Activated CD4-positive, CD25-positive, alpha-beta regulatory T cell treated with anti-CD3 and anti-CD28 coated beads, Interleukin-2, amount 50 U/mL, for 16 hours (primary cell): Measurements from ENCODE around the gene CHRNA4.

ENCODE experiments used
- DNase-seq: peaks from one replicate; pipeline ENCODE4 v3.0.0-alpha.2; 2020; ENCODE audit warnings: low read depth, low spot score

Gene CHRNA4

GRCh38 chr20:63360850-63361518, at the start of gene CHRNA4:
Gene CHRNA4 (minus strand): TSS chr20:63361349. CDS start chr20:63361165, 184 bp downstream.
- no peak for DNase-seq

DNA sequence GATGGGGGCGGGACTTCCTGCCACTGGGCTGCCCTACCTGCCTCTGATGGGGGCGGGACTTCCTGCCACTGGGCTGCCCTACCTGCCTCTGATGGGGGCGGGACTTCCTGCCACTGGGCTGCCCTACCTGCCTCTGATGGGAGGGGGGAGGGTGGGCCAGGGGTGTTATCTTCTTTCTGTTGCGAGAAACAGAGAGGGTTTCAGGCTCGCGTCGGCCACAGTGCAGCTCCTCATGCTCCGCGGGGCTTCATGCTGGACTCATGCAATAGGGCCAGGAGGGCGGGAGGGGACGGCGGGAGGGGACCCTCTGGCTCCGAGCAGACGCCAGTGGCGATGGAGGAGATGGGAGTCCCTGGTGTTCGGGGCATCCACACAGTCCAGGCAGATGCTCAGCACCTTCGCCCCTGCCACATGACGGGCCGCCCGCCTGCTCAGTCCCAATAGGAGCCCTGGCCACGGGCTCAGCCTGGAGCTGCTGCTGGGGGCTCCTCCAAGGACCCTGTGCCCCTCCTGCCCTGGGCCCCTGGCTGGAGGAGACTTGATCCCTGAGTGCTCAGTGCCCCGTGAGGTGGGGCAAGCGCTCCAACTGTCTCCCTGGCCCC, 48.8 kb upstream of the CHRNA4 start:
- no peak for DNase-seq

- DNase-seq: no peak
These were observed 48.1 kb upstream of the CHRNA4 start for GRCh38 chr20:63409066-63409833.

DNA sequence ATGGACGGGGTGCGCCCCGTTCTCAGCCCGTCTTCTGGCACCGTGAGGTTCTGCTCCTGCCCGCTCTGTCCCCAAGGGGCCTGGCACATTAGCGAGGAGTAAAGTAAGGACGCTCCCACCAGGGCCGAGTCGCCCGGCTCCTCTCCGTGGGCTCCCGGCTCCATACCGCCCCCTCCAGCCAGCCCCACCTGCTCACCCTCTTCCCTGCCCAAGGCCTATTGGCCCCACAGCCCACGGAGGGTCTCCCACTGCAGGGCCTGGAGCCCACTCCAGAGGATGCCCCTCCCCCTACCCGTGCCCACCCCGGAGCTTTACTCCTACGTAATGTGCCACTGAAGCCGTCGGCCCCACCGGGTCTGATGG, 47.5 kb upstream of the CHRNA4 start:
- no peak for DNase-seq

- no peak for DNase-seq
These were observed 47.0 kb upstream of the CHRNA4 start for GRCh38 chr20:63407928-63408683.

DNA sequence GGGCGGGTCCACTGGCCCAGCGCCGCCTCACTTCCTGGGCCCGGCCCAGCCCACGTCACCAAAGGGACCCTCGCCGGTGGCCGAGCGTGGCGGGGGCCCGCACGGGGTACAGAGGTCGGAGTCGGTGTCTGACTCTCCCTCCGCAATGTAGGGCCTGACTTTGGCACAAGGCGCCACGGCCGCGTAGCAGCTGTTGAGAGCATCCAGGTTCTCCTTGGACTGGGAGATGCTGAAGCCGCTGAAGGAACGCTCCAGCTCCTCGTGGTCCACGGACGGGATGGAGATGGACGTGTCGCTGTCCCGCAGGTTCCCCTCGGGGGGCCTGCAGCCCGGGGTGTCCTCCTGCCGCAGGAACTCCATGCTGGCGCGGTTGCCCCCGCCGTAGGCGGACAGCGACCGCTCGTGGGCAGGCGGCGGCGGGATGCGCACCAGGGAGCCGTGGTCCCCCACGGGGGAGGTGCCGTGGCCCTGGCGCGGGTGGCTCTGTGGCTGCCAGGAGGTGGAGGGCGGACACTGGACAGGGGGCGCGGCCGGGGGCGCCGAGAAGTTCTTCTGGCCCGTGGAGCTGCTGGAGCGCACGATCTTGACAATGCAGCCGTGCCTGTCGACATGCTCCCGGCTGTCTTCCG, 45.6 kb upstream of the CHRNA4 start:
- DNase-seq: no peak

DNA sequence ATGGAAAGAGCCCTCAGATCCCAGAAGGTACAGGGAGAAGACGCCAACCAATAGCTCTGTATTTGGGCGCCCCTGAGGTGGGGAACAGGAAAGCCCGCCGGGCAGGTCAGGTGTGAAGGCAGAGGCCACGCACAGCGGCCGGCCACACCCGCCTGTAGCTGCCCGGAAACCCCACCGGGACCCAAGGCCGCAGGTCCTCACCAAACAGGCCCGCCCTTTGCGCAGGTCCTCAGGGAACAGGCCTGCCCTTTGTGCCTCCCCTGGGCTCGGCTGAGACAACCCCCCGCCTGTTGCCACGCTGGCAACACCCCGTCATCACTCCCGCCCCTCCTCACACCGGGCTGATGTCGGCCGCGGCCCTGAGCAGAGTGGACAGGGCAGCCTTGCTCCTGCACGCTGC, 44.9 kb upstream of the CHRNA4 start:
- DNase-seq: no peak

GRCh38 chr20:63405102-63405730, 44.1 kb upstream of the CHRNA4 start:
- no peak for DNase-seq

DNA sequence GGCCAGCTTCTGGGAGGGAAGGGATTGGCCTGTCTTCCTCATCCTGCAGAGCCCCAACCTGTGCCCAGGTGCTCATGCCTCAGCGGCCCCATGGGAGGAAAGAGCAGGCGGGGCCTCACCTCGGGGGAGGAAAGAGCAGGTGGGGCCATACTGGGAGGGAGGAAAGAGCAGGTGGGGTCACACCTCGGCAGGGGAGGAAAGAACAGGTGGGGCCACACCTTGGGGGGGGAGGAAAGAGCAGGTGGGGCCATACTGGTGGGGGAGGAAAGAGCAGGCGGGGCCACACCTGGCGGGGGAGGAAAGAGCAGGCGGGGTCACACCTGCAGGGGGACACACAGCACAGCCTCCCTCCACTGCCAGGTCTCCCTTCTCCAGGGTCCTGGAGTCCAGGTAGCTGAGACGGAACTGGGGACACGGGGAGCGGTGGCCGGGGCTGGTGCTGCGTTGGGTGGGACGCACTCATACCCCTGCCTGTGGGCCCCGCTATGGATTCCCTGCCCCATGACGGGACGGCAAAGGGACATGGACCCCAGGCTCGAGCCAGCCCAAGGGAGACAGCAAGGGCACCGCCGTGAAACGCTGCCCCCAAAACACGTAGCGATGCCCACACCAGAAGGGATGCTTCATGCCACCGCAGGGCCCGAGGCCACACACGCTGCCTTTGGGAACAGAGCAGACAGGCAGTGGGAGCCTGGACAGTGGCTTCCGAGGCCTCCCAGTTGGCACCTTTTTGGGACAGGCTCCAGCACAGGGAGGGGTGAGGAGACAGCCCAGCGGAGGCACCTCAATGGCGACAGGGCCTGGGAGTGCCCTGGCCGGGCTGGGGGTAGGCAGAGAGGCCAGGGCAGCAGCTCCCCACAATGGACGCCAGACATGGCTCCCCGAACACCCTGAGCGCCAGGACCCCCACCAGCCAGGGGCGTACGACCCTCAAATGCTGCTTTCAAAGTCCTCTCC, 43.3 kb upstream of the CHRNA4 start:
- DNase-seq: no peak

DNA sequence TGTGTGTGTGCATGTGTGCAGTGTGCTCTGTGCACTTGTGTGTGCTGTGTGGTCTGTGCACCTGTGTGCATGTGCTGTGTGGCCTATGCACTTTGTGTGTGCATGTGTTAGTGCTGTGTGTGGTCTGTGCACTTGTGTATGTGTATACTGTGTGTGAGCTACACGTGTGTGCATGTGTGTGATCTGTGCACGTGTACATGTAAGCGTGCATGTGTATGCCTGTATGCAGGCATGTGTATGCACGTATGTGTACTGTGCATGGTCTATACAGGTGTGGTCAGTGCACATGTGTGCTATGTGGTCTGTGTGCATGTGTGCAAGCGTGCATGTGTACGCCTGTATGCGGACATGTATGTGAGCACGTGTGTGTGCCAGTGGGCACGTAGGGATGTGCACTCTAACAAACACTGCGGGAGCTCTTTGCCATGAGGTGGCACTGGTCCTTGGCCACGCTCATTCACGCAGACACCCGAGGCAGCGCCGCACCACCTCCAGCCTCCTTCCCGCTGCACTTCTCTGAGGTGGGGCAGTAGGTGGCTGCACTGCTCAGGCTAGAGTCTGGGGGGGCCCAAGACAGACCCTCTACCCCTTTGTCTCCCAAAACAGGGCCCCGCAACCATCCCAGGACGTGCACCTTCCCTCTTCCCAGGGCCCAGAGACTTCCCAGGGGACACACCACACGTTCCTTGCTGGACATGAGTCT, 42.4 kb upstream of the CHRNA4 start:
- DNase-seq: no peak

DNA sequence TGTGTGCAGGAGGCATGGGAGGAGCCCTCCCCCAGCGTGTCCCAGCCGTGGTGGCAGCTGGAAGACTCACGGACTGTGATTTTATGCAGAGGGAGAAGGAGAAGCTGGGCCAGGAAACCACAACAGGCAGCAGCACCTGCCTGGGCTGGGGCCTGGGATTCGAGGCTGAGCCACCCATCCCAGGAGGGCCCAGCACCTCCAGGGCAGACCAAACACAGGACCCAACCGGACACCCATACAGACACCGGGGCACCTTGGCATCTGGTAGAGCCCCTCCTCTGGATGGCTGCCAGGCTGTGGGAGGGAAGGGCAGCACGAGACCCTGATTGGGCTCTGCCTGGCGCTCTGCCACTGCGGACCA, 41.7 kb upstream of the CHRNA4 start:
- DNase-seq: no peak

GRCh38 chr20:63402181-63402859, 41.2 kb upstream of the CHRNA4 start:
- no peak for DNase-seq

GRCh38 chr20:63401384-63402110, 40.4 kb upstream of the CHRNA4 start:
- no peak for DNase-seq

GRCh38 chr20:63400486-63401210, 39.5 kb upstream of the CHRNA4 start:
- no peak for DNase-seq

DNA sequence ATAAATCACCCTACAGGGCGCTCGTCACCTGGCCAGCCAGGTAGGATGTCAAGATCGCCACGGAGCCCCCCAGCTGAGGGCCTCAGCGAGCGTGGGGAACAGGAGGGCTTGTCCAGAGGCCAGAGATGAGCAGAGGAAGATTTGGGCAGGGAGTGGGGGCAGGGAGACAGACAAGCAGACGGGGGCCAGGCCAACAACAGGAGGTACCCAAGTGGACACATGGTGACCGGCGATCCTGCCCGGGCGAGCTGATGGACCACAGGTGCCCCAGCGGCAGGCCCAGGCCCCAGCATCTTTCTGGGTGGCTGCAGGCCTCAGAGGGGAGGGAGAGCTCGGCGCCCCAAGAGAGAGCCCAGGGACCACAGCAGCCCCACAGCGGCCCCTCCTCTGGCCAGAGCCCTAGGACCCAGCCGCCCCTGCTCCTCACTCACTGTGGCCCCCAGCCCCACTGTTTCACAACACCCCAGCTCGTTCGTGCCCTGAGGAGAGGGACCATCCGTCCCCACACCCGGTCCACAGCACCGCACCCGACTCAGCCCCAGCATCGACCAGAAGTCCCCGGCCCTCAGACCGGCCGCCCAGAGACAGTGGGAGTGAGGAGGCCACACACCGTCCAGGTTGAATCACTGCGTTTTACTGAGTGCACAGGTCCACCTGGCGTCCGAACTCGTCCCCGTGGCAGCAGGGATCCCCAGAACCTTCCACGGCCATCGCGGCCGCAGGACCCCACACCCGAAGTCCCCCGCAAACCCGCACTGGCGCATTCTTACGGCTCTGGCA, 38.6 kb upstream of the CHRNA4 start:
- DNase-seq: no peak

DNA sequence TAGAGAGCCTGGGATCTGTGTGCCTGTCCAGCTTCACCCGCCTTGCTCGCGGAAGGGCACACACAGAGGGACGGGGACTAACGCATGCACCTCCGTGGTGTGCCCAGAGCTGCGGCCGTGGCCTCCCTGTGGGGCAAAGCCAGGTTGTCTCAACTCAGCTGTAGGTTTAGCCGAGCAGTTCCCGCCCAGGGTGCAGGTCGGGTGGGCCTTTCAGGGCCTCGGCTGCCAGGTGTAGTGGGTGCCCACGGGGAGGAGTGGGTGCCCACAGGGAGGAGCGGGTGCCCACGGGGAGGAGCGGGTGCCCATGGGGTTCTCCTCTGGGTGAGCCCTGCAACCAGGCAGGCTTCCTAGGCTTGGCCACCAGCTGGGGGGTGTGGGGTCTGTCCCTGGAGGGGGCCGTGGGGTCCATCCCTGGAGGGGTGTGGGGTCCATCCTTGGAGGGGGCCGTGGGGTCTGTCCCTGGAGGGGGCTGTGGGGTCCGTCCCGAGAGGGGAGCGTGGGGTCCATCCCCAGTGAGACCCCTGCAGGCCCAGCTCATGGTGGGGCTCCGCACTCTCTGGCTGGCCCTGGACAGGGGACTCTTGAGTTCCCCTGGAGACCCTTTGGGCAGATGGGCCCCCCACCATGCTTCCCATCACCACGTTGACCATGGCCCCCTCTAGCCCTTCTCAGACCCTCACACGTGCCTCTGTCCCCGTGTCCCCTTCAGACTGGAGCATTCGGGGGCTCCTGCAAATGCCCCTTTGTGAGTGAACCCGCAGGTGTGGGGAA, 37.8 kb upstream of the CHRNA4 start:
- no peak for DNase-seq
